GM15510 (cell line): ENCODE measurements around the gene CIAPIN1.

Experiments
- POLR2A ChIP-seq: IDR thresholded peaks from 3 replicates; pipeline ENCODE4 v1.6.1; 2011; ENCODE audit warnings: borderline replicate concordance; ENCODE audit not compliant: insufficient read length; ENCODE audit errors: extremely low read depth

CIAPIN1 gene

GRCh38 chr16:57469917-57470470 is 22.8 kb upstream of the CIAPIN1 start:
- TF ChIP-seq POLR2A = no peak

GRCh38 chr16:57469046-57469445 is 21.9 kb upstream of the CIAPIN1 start:
- no peak for TF ChIP-seq POLR2A

GRCh38 chr16:57468346-57468745 is 21.2 kb upstream of the CIAPIN1 start:
- no peak for TF ChIP-seq POLR2A

GRCh38 chr16:57464523-57464922 is 17.3 kb upstream of the CIAPIN1 start:
- TF ChIP-seq POLR2A = no peak

GRCh38 chr16:57462978-57463362 is 15.8 kb upstream of the CIAPIN1 start:
- no peak for TF ChIP-seq POLR2A

- peak; percentile 98 for TF ChIP-seq POLR2A
These were observed 15.2 kb upstream of the CIAPIN1 start, which contains the start of gene POLR2C for GRCh38 chr16:57462209-57462977. TSS of gene POLR2C (plus strand) at chr16:57462679. CDS start at chr16:57462725, 46 bp downstream.

GRCh38 chr16:57452021-57452420 is 4.8 kb upstream of the CIAPIN1 start:
- no peak for TF ChIP-seq POLR2A

- TF ChIP-seq POLR2A = no peak
These were observed 527 bp downstream of the CIAPIN1 start for GRCh38 chr16:57446531-57447185.

- TF ChIP-seq POLR2A = no peak
These were observed 1.7 kb downstream of the CIAPIN1 start for GRCh38 chr16:57445510-57445909.

GRCh38 chr16:57444711-57445110 is 2.5 kb downstream of the CIAPIN1 start:
- TF ChIP-seq POLR2A = no peak

GRCh38 chr16:57435838-57436237 is 11.3 kb downstream of the CIAPIN1 start:
- no peak for TF ChIP-seq POLR2A

- TF ChIP-seq POLR2A = no peak
These were observed 13.2 kb downstream of the CIAPIN1 start for GRCh38 chr16:57434003-57434402.

- TF ChIP-seq POLR2A = no peak
These were observed 14.2 kb downstream of the CIAPIN1 start for GRCh38 chr16:57432989-57433388.

GRCh38 chr16:57432505-57432904 is 14.7 kb downstream of the CIAPIN1 start:
- no peak for TF ChIP-seq POLR2A

- TF ChIP-seq POLR2A = no peak
These were observed 16.2 kb downstream of the CIAPIN1 start for GRCh38 chr16:57430955-57431354.

- TF ChIP-seq POLR2A = no peak
These were observed 19.4 kb downstream of the CIAPIN1 start for GRCh38 chr16:57427824-57428223.
